AG04450 (cell line): ENCODE measurements around the gene STRBP. TPM values are rescaled to one million over a fixed set of nuclear protein-coding genes. Genes with fewer than 3 reads are reported as not detected.

Experiments
- CTCF ChIA-PET: fragments of 300-600, 350-600 bp; formaldehyde crosslinking; extraction: SDS; loops from one replicate; lab custom pipeline; 2022; ENCODE audit warnings: antibody characterized with exemption, inconsistent platforms; lab: Charles Lee
- POLR2A ChIA-PET: fragments of 350-600 bp; formaldehyde crosslinking; extraction: SDS; loops from one replicate; lab custom pipeline; 2021; ENCODE audit warnings: antibody characterized with exemption, inconsistent platforms; lab: Yijun Ruan, JAX
- DNase-seq: peaks from one replicate; pipeline ENCODE4 v3.0.0-alpha.2; 2011; ENCODE audit warnings: low read depth, low spot score
- H3K27ac ChIP-seq: one replicate; pipeline ENCODE4 v1.5.1; 2012; ENCODE audit warnings: low read depth, low read length, control low read depth
- H3K27me3 ChIP-seq: one replicate; pipeline ENCODE4 v1.6.0; 2012; ENCODE audit warnings: low read length; ENCODE audit not compliant: control insufficient read depth, insufficient read depth
- H3K4me3 ChIP-seq: 2 replicates; pipeline ENCODE4 v1.5.1; 2011; ENCODE audit warnings: mild to moderate bottlenecking, low read depth, low read length, control low read depth
- H3K9me3 ChIP-seq: 2 replicates; pipeline ENCODE4 v1.5.1; 2012; ENCODE audit warnings: low read length; ENCODE audit not compliant: control insufficient read depth, insufficient read depth
- CTCF ChIP-seq: IDR thresholded peaks from 2 replicates; pipeline ENCODE4 v1.5.1; 2011; ENCODE audit warnings: low read depth, low read length, control low read depth, inconsistent platforms
- polyA plus RNA-seq: library from polyadenylated mRNA; depleted of rRNA; stranded (reverse); fragments of >200 nt; gene quantifications from 2 replicates; pipeline ENCODE4 v1.2.3, GENCODE V29; 2011

The STRBP gene
- polyA plus RNA-seq, 1 experiment: 6.3 TPM

- no peak overlapping the region for H3K4me3 ChIP-seq
- no peaks in the 10 kb centered on the region for H3K27me3 ChIP-seq
- DNase-seq: no peak
- no peak for TF ChIP-seq CTCF
- H3K9me3 ChIP-seq: no peaks in the 10 kb centered on the region
- ChIA-PET CTCF (interaction anchor here (1.5 kb wide), 1 partner anchor 9 kb away, joined by 5 read pairs; no protein-coding TSS in a partner anchor), POLR2A (no interaction called here)
- H3K27ac ChIP-seq: no peak overlapping the region
Measured at GRCh38 chr9:123234853-123235252, 33.5 kb downstream of the STRBP start.

DNA sequence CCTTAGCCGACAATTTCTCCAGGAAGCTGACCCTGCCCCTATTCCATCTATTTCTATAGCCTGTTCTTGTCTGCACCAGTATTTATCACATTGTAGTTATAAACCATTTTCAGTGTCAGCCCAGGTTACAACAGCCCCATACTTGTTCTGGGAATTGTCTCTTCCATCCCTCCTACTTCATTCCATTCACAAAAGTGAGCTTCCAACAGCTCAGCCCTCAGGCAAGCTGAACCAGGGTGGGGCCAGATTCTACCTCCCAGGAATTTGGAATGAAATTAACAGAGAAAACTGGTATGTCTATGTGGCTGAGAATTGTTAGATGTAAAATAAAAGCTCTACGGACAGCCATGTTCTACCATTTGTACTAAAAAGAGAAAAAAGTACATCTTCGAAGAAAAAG, 36.1 kb downstream of the STRBP start:
- ChIA-PET CTCF (no interaction called here), POLR2A (no interaction called here)
- no peak overlapping the region for H3K4me3 ChIP-seq
- no peaks in the 10 kb centered on the region for H3K27me3 ChIP-seq
- TF ChIP-seq CTCF: no peak
- no peaks in the 10 kb centered on the region for H3K9me3 ChIP-seq
- DNase-seq: no peak
- no peak overlapping the region for H3K27ac ChIP-seq

DNA sequence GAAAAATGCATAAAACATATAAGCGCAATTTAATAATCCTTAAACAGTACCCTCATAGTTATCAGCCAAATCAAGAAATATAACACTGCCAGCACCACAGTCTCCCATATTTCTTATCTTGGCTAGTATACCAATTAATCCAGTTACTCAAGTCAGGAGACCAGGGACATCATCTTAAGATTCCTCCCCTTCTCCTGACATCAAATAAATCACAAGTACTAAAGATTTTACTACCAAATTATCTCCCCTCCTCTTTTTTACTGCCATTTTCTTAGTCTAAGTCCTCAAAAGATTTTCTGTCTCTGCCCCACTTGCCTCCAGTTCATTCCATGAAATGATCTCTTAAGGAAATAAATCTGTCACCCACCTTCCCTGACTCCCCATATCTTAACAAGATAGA, 37.0 kb downstream of the STRBP start:
- Histone ChIP-seq H3K27ac (no peak overlapping the region), H3K9me3 (no peaks in the 10 kb centered on the region), H3K27me3 (no peaks in the 10 kb centered on the region), H3K4me3 (no peak overlapping the region)
- no peak for DNase-seq
- TF ChIP-seq CTCF: no peak
- CTCF ChIA-PET: no interaction called here
- POLR2A ChIA-PET: no interaction called here

DNA sequence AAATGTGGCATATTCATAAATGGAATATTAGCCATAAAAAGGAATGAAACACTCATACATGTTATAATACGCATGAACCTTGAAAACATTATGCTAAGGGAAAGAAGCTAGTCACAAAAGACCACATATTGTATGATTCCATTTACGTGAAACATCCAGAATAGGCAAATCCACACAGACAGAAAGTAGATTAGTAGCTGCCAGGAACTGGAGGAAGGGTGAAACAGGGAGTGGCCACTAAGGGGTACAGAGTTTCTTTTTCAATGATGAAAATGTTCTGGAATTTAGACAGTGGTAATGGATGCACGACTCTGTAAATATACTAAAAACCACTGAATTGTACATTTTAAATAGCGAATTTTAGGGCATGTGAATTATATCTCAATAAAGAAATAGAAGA, 39.4 kb downstream of the STRBP start:
- CTCF ChIA-PET: interaction anchor here (1.9 kb wide), 1 partner anchor 147 kb away, joined by 4 read pairs; no protein-coding TSS in a partner anchor
- Histone ChIP-seq H3K27ac (no peak overlapping the region), H3K27me3 (no peaks in the 10 kb centered on the region), H3K9me3 (no peaks in the 10 kb centered on the region), H3K4me3 (no peak overlapping the region)
- DNase-seq: no peak
- TF ChIP-seq CTCF: no peak
- POLR2A ChIA-PET: no interaction called here

DNA sequence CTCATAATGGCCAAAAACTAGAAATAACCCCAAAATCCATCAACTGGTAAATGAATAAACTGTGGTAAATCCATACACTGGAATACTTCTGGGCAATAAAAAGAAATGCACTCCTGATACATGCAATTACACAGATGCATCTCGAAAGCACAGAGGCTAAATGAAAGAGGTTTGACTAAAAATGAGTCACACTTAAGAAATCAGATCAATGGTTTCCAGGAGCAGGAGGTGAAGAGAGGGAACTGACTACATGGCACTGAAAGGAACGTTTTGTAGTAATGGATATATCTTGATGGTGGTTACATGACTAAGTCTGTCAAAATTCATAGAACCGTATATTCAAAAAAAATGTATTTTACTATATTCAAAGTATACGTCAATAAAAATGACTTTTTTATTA, 42.4 kb downstream of the STRBP start:
- TF ChIP-seq CTCF: no peak
- DNase-seq: no peak
- POLR2A ChIA-PET: no interaction called here
- Histone ChIP-seq H3K9me3 (no peaks in the 10 kb centered on the region), H3K27me3 (no peaks in the 10 kb centered on the region), H3K27ac (no peak overlapping the region), H3K4me3 (no peak overlapping the region)
- CTCF ChIA-PET: interaction anchor here (0.6 to 3.1 kb wide), 25 partner anchors 9 to 620 kb away, joined by 3 to 64 read pairs (median 4); partner anchors contain the start of gene RABGAP1
